Upper lobe of left lung (tissue), 6 donors: ENCODE data around the gene RAPGEF5. TPM values are rescaled to one million over a fixed set of nuclear protein-coding genes. Genes with fewer than 3 reads are reported as not detected.

Experiments used
- ATAC-seq, 2 donors: fragments of 200-7000 bp; cut with Tn5 transposase; one replicate each; pipeline ENCODE4 v1.9.1; 2022; ENCODE audit warnings: mild to moderate bottlenecking in 2 of 2, moderate library complexity in 2 of 2; ENCODE audit not compliant: low FRiP score in 2 of 2
- DNase-seq, 2 donors: peaks; one replicate each; pipeline ENCODE4 v3.0.0-alpha.2; 2019 to 2020
- H3K27ac ChIP-seq, 4 donors: fragments of 200-600 bp; sonication (generic); one replicate each; pipeline ENCODE4 v1.5.1; 2016 to 2019
- H3K27me3 ChIP-seq, 4 donors: fragments of 200-600 bp; sonication (generic); one replicate each; pipeline ENCODE4 v1.5.1; 2017 to 2019
- H3K36me3 ChIP-seq, 4 donors: fragments of 200-600 bp; sonication (generic); one replicate each; pipeline ENCODE4 v1.5.1; 2016 to 2019
- H3K4me1 ChIP-seq, 4 donors: fragments of 200-600 bp; sonication (generic); one replicate each; pipeline ENCODE4 v1.5.1; 2018 to 2019
- H3K4me3 ChIP-seq, 4 donors: fragments of 200-600 bp; sonication (generic); one replicate each; pipeline ENCODE4 v1.5.1; 2017 to 2019; ENCODE audit warnings: mild to moderate bottlenecking in 2 of 4, moderate library complexity in 1 of 4
- H3K9me3 ChIP-seq, 4 donors: fragments of 200-600 bp; sonication (generic); one replicate each; pipeline ENCODE4 v1.5.1; 2018 to 2019
- EP300 ChIP-seq, 4 donors: sonication (generic); formaldehyde crosslinking; IDR thresholded peaks; one replicate each; pipeline ENCODE4 v1.5.1; 2017; ENCODE audit warnings: antibody characterized with exemption in 4 of 4, control low read depth in 2 of 4
- POLR2A ChIP-seq, 4 donors: fragments of 450-650 bp; IDR thresholded peaks; one replicate each; pipeline ENCODE4 v1.5.1; 2016 to 2017; ENCODE audit warnings: antibody characterized with exemption in 4 of 4, mild to moderate bottlenecking in 2 of 4
- POLR2AphosphoS5 ChIP-seq, 2 donors: sonication (generic); formaldehyde crosslinking; IDR thresholded peaks; one replicate each; pipeline ENCODE4 v1.5.1; 2017; ENCODE audit warnings: antibody characterized with exemption in 2 of 2
- WGBS, 2 donors: methylation state at CpG; one replicate each; pipeline ENCODE4 v1.1.5; 2017 to 2018; 5-methylcytosine and 5-hydroxymethylcytosine counted together
- total RNA-seq, 6 donors: library from RNA; depleted of rRNA in 4 of 6; stranded (reverse); fragments of >200 nt in 4 of 6; gene quantifications; one replicate each; pipeline versions ENCODE4 v1.1.0 to v1.2.1, GENCODE V29; 2016 to 2021
- TF ChIP-seq, protein P1 (sequence below), 6 experiments: fragments of 450-650 bp in 4 of 6; fragments of 200-600 bp in 2 of 6; sonication (generic) in 2 of 6; IDR thresholded peaks; one replicate each; pipeline ENCODE4 v1.5.1; 2016 to 2019; ENCODE audit warnings: antibody characterized with exemption in 6 of 6
- donor health status: DM: no; HTN: no; CAD: no; lungs with moderate emphysema.
- donor health status: DM: no; HTN: yes; CAD: no; lungs with severe emphysema.

RAPGEF5 gene
- total RNA-seq, 6 donors from 2014 or later = 68.1 to 206 (median 101) TPM

DNA sequence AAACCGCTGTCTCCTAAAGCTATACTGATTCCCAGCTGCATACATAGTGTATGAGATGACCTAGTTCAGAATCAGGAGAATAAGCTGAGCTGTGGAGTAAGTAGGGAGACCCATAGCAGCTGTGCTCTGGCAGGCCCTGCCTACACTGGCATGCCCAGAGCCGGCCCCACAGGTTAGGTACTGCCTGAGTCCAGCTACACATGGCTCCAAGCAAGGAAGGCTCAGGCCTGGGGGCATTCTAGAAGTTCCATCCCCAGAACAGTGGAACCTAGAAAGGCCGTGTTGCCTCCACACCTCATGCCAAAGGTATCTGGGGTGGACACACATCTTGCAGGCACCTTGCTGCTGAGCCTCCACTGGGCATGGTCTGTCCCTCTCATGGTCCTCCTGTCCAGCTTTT lies 215.6 kb downstream of the RAPGEF5 start:
- TF ChIP-seq EP300 (IDR thresholded peaks at IDR 0.05) = no peak
- no peak for TF ChIP-seq POLR2A (IDR thresholded peaks at IDR 0.05)
- ATAC-seq (no peak), DNase-seq (peak in 1 of 2 donors; percentile 5)
- Histone ChIP-seq H3K27ac (peak overlapping the region in 2 of 4 donors; percentile 18 to 28), H3K4me3 (no peak overlapping the region), H3K36me3 (peaks cover 13 to 94% (median 34%) of the 10 kb centered on the region in 4 donors), H3K9me3 (no peaks in the 10 kb centered on the region), H3K27me3 (no peaks in the 10 kb centered on the region), H3K4me1 (peaks cover 0 to 11% (median 0%) of the 10 kb centered on the region in 4 donors)
- WGBS, 2 donors = 97 to 100% methylated on average over 2 to 3 of the region's 3 CpGs

DNA sequence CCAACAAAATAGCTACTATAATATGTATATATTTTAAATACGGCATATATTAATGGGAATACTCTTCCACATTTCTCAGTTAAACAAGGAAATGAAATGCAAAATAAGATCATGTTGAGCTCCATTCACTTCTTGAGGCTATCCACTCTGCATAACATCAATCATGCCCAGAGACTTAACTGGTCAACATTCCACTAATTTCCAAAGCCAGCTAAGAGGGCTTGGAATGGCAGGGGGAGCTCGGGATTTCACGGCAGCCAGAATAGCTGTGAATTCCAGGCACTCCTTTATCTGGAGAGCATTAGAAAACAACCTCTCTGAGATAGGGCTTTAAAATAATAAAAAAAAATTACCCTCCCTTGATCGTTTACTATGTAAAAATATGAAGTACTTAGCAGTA lies 216.4 kb downstream of the RAPGEF5 start:
- peak overlapping the region in 1 of 4 donors; percentile 18 for H3K27ac ChIP-seq
- no peaks in the 10 kb centered on the region for H3K9me3 ChIP-seq
- peaks cover 15 to 97% (median 34%) of the 10 kb centered on the region in 4 donors for H3K36me3 ChIP-seq
- no peaks in the 10 kb centered on the region for H3K27me3 ChIP-seq
- ATAC-seq (no peak), DNase-seq (no peak)
- no peak for TF ChIP-seq POLR2A (IDR thresholded peaks at IDR 0.05)
- TF ChIP-seq EP300 (IDR thresholded peaks at IDR 0.05) = no peak
- H3K4me3 ChIP-seq = no peak overlapping the region
- WGBS, 2 donors = 72 to 74% methylated on average over 4 of the region's 4 CpGs
- H3K4me1 ChIP-seq = peaks cover 0 to 11% (median 0%) of the 10 kb centered on the region in 4 donors

DNA sequence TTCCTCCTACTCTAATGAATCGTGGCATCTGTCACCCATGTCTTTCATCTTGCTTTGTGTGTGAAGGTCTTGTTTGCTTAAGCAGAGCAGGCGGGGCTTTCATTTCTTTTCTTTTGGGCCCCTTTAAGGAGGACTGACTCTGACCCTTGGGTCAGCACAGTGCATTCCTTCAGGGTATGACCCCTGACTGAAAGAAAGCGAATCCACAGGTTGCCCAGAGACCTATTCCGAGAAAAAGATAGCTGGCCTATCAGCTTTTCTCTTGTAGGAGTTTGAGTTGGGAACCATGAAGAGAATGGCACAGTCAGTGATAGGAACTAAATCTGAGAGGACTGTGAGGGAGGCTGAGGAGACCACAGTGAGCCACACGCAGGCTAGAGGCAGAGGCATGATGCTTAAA lies 218.1 kb downstream of the RAPGEF5 start:
- H3K4me1 ChIP-seq = peaks cover 0 to 11% (median 0%) of the 10 kb centered on the region in 4 donors
- H3K9me3 ChIP-seq = no peaks in the 10 kb centered on the region
- ATAC-seq (no peak), DNase-seq (no peak)
- H3K27me3 ChIP-seq = no peaks in the 10 kb centered on the region
- peaks cover 13 to 97% (median 24%) of the 10 kb centered on the region in 4 donors for H3K36me3 ChIP-seq
- no peak overlapping the region for H3K27ac ChIP-seq
- TF ChIP-seq POLR2A (IDR thresholded peaks at IDR 0.05) = no peak
- no peak for TF ChIP-seq EP300 (IDR thresholded peaks at IDR 0.05)
- TF ChIP-seq, protein P1, sequence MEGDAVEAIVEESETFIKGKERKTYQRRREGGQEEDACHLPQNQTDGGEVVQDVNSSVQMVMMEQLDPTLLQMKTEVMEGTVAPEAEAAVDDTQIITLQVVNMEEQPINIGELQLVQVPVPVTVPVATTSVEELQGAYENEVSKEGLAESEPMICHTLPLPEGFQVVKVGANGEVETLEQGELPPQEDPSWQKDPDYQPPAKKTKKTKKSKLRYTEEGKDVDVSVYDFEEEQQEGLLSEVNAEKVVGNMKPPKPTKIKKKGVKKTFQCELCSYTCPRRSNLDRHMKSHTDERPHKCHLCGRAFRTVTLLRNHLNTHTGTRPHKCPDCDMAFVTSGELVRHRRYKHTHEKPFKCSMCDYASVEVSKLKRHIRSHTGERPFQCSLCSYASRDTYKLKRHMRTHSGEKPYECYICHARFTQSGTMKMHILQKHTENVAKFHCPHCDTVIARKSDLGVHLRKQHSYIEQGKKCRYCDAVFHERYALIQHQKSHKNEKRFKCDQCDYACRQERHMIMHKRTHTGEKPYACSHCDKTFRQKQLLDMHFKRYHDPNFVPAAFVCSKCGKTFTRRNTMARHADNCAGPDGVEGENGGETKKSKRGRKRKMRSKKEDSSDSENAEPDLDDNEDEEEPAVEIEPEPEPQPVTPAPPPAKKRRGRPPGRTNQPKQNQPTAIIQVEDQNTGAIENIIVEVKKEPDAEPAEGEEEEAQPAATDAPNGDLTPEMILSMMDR (IDR thresholded peaks at IDR 0.05) = no peak
- no peak for TF ChIP-seq POLR2AphosphoS5 (IDR thresholded peaks at IDR 0.05)
- no peak overlapping the region for H3K4me3 ChIP-seq
- 87 to 88% methylated on average over 5 of the region's 5 CpGs for WGBS, 2 donors

DNA sequence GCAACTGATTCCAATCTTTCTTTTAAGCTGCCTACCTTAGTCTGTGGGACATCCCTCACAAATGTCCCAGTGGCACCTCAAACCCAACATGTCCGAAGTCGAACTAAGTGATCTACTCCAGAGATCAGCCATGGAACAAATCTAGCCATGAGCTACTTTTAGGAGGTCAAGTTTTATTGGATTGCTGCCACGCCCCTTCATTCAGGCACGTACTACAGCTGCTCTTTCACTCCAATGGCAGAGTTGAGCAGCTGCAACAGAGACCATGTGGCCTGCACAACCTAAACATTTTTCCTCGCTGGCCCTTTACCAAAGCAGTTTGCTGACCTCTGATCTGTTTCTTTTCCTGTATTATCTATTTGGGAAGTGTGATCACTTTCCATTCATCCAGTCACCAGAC lies 218.8 kb downstream of the RAPGEF5 start:
- H3K27me3 ChIP-seq = no peaks in the 10 kb centered on the region
- no peak overlapping the region for H3K4me3 ChIP-seq
- ATAC-seq (no peak), DNase-seq (no peak)
- H3K27ac ChIP-seq = peak overlapping the region in 1 of 4 donors; percentile 18
- H3K9me3 ChIP-seq = no peaks in the 10 kb centered on the region
- H3K36me3 ChIP-seq = peaks cover 8 to 97% (median 25%) of the 10 kb centered on the region in 4 donors
- peaks cover 0 to 11% (median 0%) of the 10 kb centered on the region in 4 donors for H3K4me1 ChIP-seq
- WGBS, 2 donors = 74 to 76% methylated on average over 5 of the region's 5 CpGs
- TF ChIP-seq, protein P1 (IDR thresholded peaks at IDR 0.05) = no peak
- TF ChIP-seq POLR2AphosphoS5 (IDR thresholded peaks at IDR 0.05) (no peak), EP300 (IDR thresholded peaks at IDR 0.05) (no peak), POLR2A (IDR thresholded peaks at IDR 0.05) (no peak)

DNA sequence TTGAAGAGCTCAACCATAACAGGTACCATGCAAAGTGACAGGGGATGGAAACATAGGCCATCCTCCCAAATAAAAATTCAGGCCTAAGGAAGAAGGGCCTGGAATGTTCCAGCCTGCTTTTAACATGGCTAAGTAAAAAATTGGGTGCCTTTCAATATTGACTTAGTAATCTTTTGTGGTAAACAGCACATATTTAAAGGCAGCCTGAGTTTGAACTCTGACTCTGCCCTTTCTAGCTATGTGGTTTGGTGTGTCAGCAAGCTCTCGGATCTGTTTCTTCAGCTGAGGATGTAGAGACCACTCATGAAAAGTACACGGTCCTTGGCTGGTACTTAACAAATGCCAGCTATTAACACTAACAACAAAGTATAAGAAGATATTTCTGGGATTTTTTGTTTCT lies 219.5 kb downstream of the RAPGEF5 start:
- Histone ChIP-seq H3K27ac (peak overlapping the region in 2 of 4 donors; percentile 18 to 30), H3K4me1 (peaks cover 0 to 11% (median 0%) of the 10 kb centered on the region in 4 donors), H3K4me3 (no peak overlapping the region), H3K27me3 (no peaks in the 10 kb centered on the region), H3K36me3 (peaks cover 3 to 97% (median 28%) of the 10 kb centered on the region in 4 donors), H3K9me3 (no peaks in the 10 kb centered on the region)
- no peak for DNase-seq
- WGBS, 2 donors = 52 to 64% methylated on average over 2 of the region's 2 CpGs
- ATAC-seq = no peak
- TF ChIP-seq EP300 (IDR thresholded peaks at IDR 0.05) (no peak), POLR2A (IDR thresholded peaks at IDR 0.05) (no peak), POLR2AphosphoS5 (IDR thresholded peaks at IDR 0.05) (no peak)
- TF ChIP-seq, protein P1 (IDR thresholded peaks at IDR 0.05) = no peak

DNA sequence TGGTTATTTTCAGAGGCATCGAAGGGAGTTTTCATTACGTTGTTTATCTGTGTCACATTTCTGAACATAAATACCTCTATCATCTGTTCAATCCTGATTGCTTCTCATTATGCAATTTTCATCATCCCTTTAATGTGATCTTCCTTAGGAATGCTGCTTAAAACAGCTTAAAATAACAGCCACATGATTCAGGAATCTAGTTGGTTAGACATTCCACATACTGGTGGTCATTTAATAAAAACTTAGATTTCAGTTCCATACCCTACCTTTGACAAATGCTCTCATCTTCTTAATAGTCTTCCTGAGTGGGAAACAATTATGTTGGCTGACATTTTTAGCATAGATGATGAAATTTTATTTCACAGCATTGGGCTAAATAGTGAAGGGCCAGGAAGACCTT lies 219.9 kb downstream of the RAPGEF5 start:
- peaks cover 3 to 99% (median 28%) of the 10 kb centered on the region in 4 donors for H3K36me3 ChIP-seq
- no peaks in the 10 kb centered on the region for H3K9me3 ChIP-seq
- ATAC-seq (no peak), DNase-seq (no peak)
- peaks cover 0 to 11% (median 0%) of the 10 kb centered on the region in 4 donors for H3K4me1 ChIP-seq
- H3K27ac ChIP-seq = peak overlapping the region in 1 of 4 donors; percentile 30
- 74 to 81% methylated on average over 2 of the region's 2 CpGs for WGBS, 2 donors
- no peaks in the 10 kb centered on the region for H3K27me3 ChIP-seq
- TF ChIP-seq POLR2AphosphoS5 (IDR thresholded peaks at IDR 0.05) (no peak), POLR2A (IDR thresholded peaks at IDR 0.05) (no peak), EP300 (IDR thresholded peaks at IDR 0.05) (no peak)
- TF ChIP-seq, protein P1 (IDR thresholded peaks at IDR 0.05) = no peak
- no peak overlapping the region for H3K4me3 ChIP-seq
